HepG2 (cell line): ENCODE results near the gene ARHGDIG. TPM values are rescaled to one million over a fixed set of nuclear protein-coding genes. Genes with fewer than 3 reads are reported as not detected.

Experiments
- DBP ChIP-seq: sonication (generic); formaldehyde crosslinking; IDR thresholded peaks from 2 replicates; pipeline ENCODE4 v1.4.0; 2020; ENCODE audit warnings: missing genetic modification reagents; ENCODE audit errors: not compliant biosample characterization
- FIP1L1 ChIP-seq: fragments of 200-400 bp; formaldehyde crosslinking; IDR thresholded peaks from 2 replicates; pipeline ENCODE4 v1.6.1; 2018; ENCODE audit warnings: low read depth, mild to moderate bottlenecking, low read length, moderate library complexity, borderline replicate concordance; ENCODE audit not compliant: insufficient read depth
- HNRNPUL1 ChIP-seq: fragments of 200-400 bp; formaldehyde crosslinking; IDR thresholded peaks from 2 replicates; pipeline ENCODE4 v1.6.1; 2017; ENCODE audit warnings: low read depth, mild to moderate bottlenecking, low read length, moderate library complexity
- IKZF4 ChIP-seq: sonication (generic); formaldehyde crosslinking; IDR thresholded peaks from 2 replicates; pipeline ENCODE4 v1.5.1; 2020; ENCODE audit warnings: borderline replicate concordance, mild to moderate bottlenecking, low read depth, missing genetic modification reagents; ENCODE audit errors: not compliant biosample characterization
- KDM1A ChIP-seq: IDR thresholded peaks from 2 replicates; pipeline ENCODE4 v1.6.1; 2016; ENCODE audit warnings: missing compliant biosample characterization
- LBX2 ChIP-seq: sonication (generic); formaldehyde crosslinking; IDR thresholded peaks from 2 replicates; pipeline ENCODE4 v1.5.0; 2020; ENCODE audit warnings: missing genetic modification reagents, mild to moderate bottlenecking, borderline replicate concordance
- NAIF1 ChIP-seq: sonication (generic); formaldehyde crosslinking; IDR thresholded peaks from 2 replicates; pipeline ENCODE4 v1.5.0; 2020; ENCODE audit warnings: mild to moderate bottlenecking, missing genetic modification reagents, borderline replicate concordance
- PLRG1 ChIP-seq: fragments of 450-650 bp; conservative IDR thresholded peaks from 2 replicates; pipeline ENCODE4 v1.6.1; 2016
- POLR2G ChIP-seq: fragments of 200-400 bp; formaldehyde crosslinking; IDR thresholded peaks from 2 replicates; pipeline ENCODE4 v1.6.1; 2018; ENCODE audit warnings: mild to moderate bottlenecking, low read depth, low read length, moderate library complexity
- SP1 ChIP-seq, 2 experiments: fragments of 450-650 bp in 1 of 2; sonication (generic) in 1 of 2; formaldehyde crosslinking in 1 of 2; IDR thresholded peaks; 2 replicates each; pipeline versions ENCODE4 v1.4.0 to v1.6.1; 2016 to 2020; ENCODE audit warnings: missing genetic modification reagents in 1 of 2
- SRF ChIP-seq: IDR thresholded peaks from 2 replicates; pipeline ENCODE4 v1.6.1; 2011; ENCODE audit warnings: mild to moderate bottlenecking, low read depth, low read length, moderate library complexity
- SYNCRIP ChIP-seq: fragments of 200-400 bp; formaldehyde crosslinking; IDR thresholded peaks from 2 replicates; pipeline ENCODE4 v1.6.1; 2018; ENCODE audit warnings: mild to moderate bottlenecking, low read depth, low read length; ENCODE audit not compliant: insufficient read depth
- U2AF2 ChIP-seq: fragments of 200-400 bp; formaldehyde crosslinking; IDR thresholded peaks from 2 replicates; pipeline ENCODE4 v1.6.1; 2017; ENCODE audit warnings: low read depth, mild to moderate bottlenecking, low read length
- ZBTB10 ChIP-seq: sonication (generic); formaldehyde crosslinking; IDR thresholded peaks from 2 replicates; pipeline ENCODE4 v1.4.0; 2020; ENCODE audit warnings: missing genetic modification reagents, borderline replicate concordance
- ZBTB38 ChIP-seq: sonication (generic); formaldehyde crosslinking; IDR thresholded peaks from 2 replicates; pipeline ENCODE4 v1.5.1; 2020; ENCODE audit warnings: mild to moderate bottlenecking, missing genetic modification reagents
- ZMAT3 ChIP-seq: sonication (generic); formaldehyde crosslinking; conservative IDR thresholded peaks from 2 replicates; pipeline ENCODE4 v1.7.0; 2021; ENCODE audit warnings: missing genetic modification reagents
- ZNF275 ChIP-seq: sonication (generic); formaldehyde crosslinking; IDR thresholded peaks from 2 replicates; pipeline ENCODE4 v1.8.0; 2022; ENCODE audit warnings: missing genetic modification reagents, mild to moderate bottlenecking, inconsistent platforms, borderline replicate concordance
- ZNF441 ChIP-seq: sonication (generic); formaldehyde crosslinking; IDR thresholded peaks from 2 replicates; pipeline ENCODE4 v1.7.0; 2021; ENCODE audit warnings: missing genetic modification reagents, borderline replicate concordance
- ZNF737 ChIP-seq: sonication (generic); formaldehyde crosslinking; IDR thresholded peaks from 2 replicates; pipeline ENCODE4 v1.5.0; 2020; ENCODE audit warnings: missing genetic modification reagents, mild to moderate bottlenecking, borderline replicate concordance
- polyA plus RNA-seq, 8 experiments: library from polyadenylated mRNA; depleted of rRNA in 3 of 8; stranded (reverse) in 7 of 8; unstranded in 1 of 8; fragments of >200 nt; fragmentation: Illumina TruSeq in 4 of 8; extraction: Trizol in 4 of 8; gene quantifications; 2 replicates each; pipeline versions ENCODE4 v1.2.1 to v1.2.3, GENCODE V29; 2011 to 2016; ENCODE audit warnings: low read depth in 4 of 8, missing spikeins in 1 of 8, mixed read lengths in 1 of 8; ENCODE audit not compliant: insufficient read depth in 1 of 8
- total RNA-seq, 5 experiments: library from RNA; depleted of rRNA; stranded (reverse); fragments of >200 nt; fragmentation: Illumina TruSeq; extraction: Trizol; gene quantifications; 2 replicates each; pipeline ENCODE4 v1.2.3, GENCODE V29; 2016; ENCODE audit warnings: low read depth in 1 of 5

Gene ARHGDIG
- total and polyA plus RNA-seq, 2 of the 13 experiments (the other 11 are each of a cell fraction or from before 2014, with no cell fraction given): 0.24 to 0.48 TPM

GRCh38 chr16:234468-235305, 45.7 kb upstream of the ARHGDIG start, which contains the start of gene FAM234A (continued):
- TF ChIP-seq ZBTB10 (CRISPR knock-in tag): no peak
- no peak for TF ChIP-seq IKZF4 (CRISPR knock-in tag)
- peak; percentile 49; the same call in 1 of the 2 replicates for TF ChIP-seq ZBTB38 (CRISPR knock-in tag)
- TF ChIP-seq ZMAT3 (CRISPR knock-in tag): no peak
- TF ChIP-seq FIP1L1: no peak
- 0 out of 2 replicates have a peak, but pooled peaks have one; percentile 22 for TF ChIP-seq NAIF1 (CRISPR knock-in tag)
- TF ChIP-seq SRF: no peak
- 0 out of 2 replicates have a peak, but pooled peaks have one; percentile 22 for TF ChIP-seq U2AF2
- no peak for TF ChIP-seq LBX2 (CRISPR knock-in tag)
- no peak for TF ChIP-seq KDM1A (CRISPR knock-in tag)
- TF ChIP-seq SYNCRIP: no peak
- no peak for TF ChIP-seq HNRNPUL1
- TF ChIP-seq ZNF275: no peak; the same call in 1 of the 2 replicates
- TF ChIP-seq POLR2G: peak; percentile 77
- no peak for TF ChIP-seq PLRG1
- 0 out of 2 replicates have a peak, but pooled peaks have one; percentile 45 for TF ChIP-seq ZNF441 (CRISPR knock-in tag)
- TF ChIP-seq DBP (CRISPR knock-in tag): no peak
- TF ChIP-seq ZNF737 (CRISPR knock-in tag): no peak
- no peak for TF ChIP-seq SP1 (IDR thresholded peaks at IDR 0.05)
- TF ChIP-seq SP1 (CRISPR knock-in tag; IDR thresholded peaks at IDR 0.05): peak; percentile 84
